ENCODE results near the gene ORMDL2.

The ORMDL2 gene

GRCh38 chr12:55817345-55818139, at the start of gene ORMDL2, which contains the start of gene SARNP:
Gene ORMDL2 (plus strand): TSS chr12:55818041. CDS start chr12:55819000, 959 bp downstream.
Gene SARNP (minus strand): TSS chr12:55817724. CDS start chr12:55817701, 23 bp downstream.
- DNase-seq, result peak; percentile 93 to 94

GRCh38 chr12:55771736-55772135, 46.1 kb upstream of the ORMDL2 start:
- no peak for DNase-seq

DNA sequence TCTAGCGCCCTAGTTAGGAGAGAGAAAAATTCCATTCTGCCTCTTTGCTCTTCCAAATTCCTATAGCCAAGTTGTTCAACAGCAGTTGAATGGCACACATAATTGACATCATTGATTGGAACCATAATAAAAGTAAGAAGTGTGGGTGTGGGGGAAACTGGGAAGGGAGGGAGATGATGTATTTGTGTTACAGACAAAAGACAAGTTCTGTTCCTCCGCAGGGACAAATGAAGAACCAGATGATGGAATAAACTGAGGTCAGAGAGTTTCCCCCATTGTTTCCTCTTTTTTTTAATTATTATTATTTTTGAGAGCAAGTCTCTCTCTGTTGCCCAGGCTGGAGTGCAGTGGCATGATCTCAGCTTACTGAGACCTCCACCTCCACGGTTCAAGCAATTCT, 40.0 kb upstream of the ORMDL2 start:
- no peak for DNase-seq

DNA sequence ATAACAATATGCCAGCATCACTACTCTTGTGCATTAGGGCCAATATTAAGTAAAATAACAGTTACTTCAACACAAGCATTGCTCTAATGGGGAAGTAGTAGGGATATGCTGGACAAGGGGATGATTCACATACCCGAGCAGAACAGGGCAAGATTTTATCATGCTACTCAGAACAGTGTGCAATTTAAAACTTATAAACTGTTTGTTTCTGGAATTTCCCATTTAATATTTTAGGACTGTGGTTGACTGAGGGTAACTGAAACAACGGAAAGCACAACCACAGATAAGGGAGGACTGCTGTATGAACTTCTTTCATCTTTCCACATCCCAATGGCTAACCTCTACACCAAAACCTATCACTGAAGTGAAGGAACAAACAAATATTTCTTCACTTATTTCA, 37.2 kb upstream of the ORMDL2 start:
- no peak for DNase-seq

GRCh38 chr12:55788546-55788945, 29.3 kb upstream of the ORMDL2 start:
- DNase-seq, result no peak

GRCh38 chr12:55789171-55789570, 28.7 kb upstream of the ORMDL2 start:
- no peak for DNase-seq

DNA sequence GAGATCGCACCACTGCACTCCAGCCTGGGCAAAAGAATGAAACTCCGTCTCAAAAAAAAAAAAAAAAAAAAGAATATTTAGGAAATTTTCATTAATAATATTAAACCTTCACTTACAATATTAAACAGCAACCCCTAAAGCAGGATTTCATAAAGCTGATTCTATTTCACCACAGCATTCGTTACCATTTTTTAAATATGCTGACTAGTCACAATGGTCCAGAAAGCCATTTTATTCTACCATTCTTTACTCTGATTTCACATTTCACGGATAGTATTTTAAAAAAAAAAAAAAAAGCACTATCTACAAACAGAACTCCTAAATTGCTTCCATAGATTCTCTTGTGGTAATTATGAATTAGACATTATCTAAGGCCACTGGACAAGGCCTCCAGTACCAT, 27.9 kb upstream of the ORMDL2 start:
- DNase-seq, result no peak

DNA sequence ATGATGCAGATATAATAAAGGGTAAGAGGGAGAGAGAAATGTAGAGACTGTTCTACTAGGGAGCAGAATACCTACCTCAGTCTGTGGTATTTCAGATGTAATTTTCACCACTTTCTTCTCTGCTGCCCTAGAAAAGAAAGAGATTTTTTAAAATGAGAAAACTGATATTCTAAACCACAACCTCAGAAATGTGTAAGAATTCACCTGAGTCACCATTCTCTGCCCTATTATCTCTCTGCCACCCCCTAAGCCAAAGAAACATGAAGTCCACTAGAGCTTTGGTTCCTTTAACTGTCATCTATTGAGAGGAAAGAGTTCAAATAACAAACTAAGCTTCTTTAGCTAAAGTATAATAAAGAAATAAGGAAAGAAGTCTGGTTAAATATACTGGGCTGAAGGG, 21.9 kb upstream of the ORMDL2 start:
- no peak for DNase-seq

- DNase-seq, result no peak
These were observed 20.8 kb upstream of the ORMDL2 start for GRCh38 chr12:55797068-55797467.

DNA sequence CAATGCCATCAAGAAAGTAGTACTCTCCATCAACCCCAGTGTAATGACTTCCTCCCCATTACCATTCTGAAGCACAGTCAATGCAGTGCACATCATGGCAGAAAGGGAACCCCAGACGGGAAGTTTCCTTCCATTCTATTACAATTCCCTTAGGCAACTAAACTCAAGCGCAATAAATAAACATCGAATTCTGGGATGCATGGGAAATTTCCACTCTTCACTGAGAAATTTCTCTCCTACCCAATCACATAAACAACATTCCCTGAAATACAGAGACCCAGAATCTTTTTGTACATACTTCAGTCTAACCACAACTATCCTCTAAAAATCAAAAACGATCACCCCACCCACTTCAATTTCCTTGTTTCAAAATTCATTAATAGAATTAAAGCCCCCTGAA, 20.3 kb upstream of the ORMDL2 start:
- no peak for DNase-seq

- DNase-seq, result no peak
These were observed 10.9 kb upstream of the ORMDL2 start for GRCh38 chr12:55806982-55807381.

DNA sequence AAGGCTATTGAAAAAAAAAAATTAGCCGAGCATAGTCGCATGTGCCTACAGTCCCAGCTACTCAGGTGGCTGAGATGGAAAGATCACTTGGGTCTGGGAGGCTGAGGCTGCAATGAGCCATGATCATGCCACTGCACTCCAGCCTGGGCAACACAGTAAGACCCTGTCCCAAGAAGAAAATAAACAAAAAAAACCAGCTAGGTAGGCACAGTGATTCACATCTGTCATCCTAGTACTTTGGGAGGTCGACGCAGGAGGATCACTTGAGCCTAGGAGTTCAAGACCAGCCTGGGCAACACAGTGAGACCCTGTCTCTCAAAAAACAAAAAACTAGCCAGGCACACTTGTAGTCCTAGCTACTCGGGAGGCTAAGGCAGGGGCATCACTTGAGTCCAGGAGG, 8.6 kb upstream of the ORMDL2 start:
- no peak for DNase-seq

DNA sequence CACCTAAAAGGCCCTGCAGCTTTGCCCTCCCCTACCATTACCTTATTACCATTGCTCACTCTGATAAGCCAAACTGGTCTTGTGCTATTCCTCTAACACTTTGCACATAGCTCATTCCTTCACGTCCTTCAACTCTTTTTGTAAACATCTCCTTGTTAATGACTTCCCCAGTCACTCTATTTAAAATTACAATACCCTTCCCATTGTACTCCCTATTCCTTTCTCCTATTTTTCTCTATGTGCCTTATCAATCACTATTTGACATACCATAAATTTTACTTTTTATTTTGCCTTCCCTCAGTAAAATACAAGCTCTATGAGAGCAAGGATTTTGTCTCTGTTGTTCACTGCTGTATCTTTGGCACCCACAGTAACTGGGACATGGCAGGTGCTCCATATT, 5.8 kb upstream of the ORMDL2 start:
- no peak for DNase-seq

- DNase-seq, result no peak
These were observed 3.6 kb upstream of the ORMDL2 start for GRCh38 chr12:55814257-55814656.

DNA sequence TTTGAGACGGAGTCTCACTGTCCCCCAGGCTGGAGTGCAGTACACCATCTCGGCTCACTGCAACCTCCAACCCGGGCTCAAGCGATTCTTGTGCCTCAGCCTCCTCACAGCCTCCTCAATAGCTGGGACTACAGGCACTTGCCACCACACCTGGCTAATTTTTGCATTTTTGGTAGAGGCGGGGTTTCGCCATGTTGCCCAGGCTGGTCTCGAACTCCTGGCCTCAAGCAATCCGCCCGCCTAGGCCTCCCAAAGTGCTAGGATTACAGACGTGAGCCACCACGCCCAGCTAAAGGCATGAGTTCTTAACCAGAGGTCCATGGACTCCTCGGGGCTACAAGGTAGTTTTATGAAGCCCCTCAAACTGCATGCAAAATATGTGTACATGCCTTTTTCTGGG, 2.4 kb upstream of the ORMDL2 start:
- no peak for DNase-seq

DNA sequence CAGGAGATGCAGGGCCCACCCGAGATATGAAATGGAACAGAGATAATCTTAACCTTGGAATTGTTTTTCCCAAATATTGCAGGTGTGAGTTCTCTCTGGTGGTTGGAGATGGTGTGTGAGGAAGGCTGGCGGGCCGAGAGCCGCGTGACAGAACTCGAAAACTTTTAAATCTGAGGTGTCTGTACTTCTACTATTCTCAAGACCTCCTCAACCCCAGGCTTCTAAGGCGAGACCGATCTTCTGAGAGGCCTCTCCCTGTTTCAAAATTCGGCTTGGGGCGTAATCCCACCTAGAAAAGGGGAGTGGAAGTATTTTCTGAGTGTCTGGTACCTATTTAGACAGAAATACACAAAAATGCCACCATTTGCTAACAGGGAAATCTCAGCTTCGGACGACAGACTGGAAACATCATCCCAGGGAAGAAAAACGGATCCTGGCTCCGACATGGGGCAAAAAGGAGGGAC, 928 bp upstream of the ORMDL2 start:
- DNase-seq, result no peak

DNA sequence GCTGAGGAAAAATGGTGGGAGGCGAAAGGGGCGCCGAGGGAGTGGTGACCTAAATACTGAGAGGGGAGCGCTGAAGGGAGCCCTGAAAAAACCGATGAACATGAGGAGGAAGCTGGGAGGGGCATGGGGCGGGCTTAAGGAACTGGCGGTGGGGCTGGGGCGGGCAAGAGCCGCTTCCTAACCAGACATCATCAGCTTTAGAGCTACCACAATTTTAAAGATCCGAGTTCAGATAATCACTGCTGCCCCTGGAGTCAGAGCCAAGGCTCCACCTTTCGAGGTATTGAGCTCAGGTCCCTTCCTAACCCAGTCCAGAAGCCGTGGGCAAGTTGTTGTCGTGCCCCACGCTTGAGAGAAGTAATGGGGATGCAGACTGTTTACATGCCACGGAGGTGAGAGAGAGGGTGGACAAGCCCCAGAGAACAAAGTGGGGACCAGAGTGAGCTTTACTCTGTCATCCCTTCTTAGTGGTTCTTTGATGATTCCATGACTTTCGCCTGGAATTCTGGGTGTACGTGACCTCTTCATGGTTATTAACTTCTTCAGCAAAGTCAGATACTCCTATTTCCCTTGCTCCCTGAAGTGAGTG, 393 bp downstream of the ORMDL2 start:
- no peak for DNase-seq

DNA sequence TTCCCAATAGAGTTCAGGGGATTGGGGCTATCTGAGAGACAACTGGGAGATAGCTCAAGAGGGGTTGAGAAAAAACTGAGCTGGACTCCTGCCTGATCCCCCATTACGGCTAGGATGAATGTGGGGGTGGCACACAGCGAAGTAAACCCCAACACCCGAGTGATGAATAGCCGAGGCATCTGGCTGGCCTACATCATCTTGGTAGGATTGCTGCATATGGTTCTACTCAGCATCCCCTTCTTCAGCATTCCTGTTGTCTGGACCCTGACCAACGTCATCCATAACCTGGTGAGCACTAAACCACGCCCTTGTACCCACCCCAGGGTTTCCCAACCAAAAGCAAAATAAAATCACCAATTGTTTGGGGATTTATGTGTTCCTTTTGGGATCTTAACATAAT, 1.0 kb downstream of the ORMDL2 start:
- DNase-seq, result no peak

DNA sequence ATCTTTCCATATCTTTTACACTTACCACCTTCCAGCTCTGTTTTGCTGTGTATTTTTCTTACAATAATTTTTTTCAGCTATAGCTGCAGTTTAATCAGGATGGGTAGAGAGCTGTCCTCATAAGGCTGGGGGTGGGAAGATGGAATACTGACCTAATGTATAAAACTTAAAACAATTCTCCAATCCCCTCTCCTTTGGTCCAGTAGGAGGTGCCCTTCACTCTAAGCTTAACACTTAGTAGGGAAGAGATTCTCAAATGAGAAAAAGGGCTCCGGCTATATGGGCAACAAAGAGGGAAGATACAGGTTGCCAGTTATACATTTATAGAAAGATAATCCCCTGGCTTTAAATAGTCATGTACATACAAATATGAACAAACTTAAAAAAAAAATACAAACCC, 2.8 kb downstream of the ORMDL2 start:
- DNase-seq, result no peak

- DNase-seq, result no peak
These were observed 4.4 kb downstream of the ORMDL2 start for GRCh38 chr12:55822228-55822627.

- DNase-seq, result no peak
These were observed 5.6 kb downstream of the ORMDL2 start for GRCh38 chr12:55823419-55823818.

DNA sequence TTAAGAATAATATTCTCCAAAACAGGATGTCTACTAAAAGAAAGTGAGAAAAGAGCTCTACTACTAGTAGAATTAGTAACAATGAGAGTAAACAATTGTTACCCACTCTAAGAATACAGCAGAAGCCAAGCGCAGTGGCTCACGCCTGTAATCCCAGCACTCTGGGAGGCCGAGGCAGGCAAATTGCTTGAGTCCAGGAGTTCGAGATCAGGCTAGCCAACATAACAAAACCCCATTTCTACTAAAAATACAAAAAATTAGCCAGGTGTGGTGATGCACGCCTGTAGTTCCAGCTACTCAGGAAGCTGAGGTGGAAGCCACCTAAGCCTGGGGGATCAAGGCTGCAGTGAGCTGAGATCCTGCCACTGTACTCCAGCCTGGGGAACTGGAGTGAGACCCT, 6.9 kb downstream of the ORMDL2 start:
- DNase-seq, result peak in 1 of 2 donors; percentile 29

- no peak for DNase-seq
These were observed 10.0 kb downstream of the ORMDL2 start for GRCh38 chr12:55827806-55828205.

GRCh38 chr12:55828357-55828756, 10.5 kb downstream of the ORMDL2 start:
- no peak for DNase-seq
